NCI-H2107 (cell line): ENCODE data around the gene ALK.

Source experiments
- DNase-seq: peaks from one replicate; lab custom pipeline; 2025; lab: John Stamatoyannopoulos, UW

ALK gene

DNA sequence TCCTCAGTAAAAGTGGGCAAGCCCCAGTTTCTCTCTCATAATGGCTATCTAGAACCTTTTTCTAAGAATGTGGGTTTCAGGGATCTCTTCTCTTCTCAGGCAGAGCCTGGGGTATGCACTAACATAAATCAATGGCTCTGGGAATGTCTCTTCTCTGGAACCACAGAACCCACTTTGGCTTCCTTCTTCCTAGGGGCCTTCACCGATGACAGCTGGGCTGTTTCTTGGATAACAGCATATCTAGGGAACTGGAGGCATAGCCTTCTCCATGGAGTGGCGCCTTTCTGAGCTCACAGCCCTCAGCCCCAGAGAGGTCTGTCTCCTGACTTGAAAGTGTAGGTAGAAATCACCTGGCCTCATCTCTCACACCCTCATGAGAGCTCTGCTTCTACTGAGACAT, 558.3 kb downstream of the ALK start:
- DNase-seq = no peak

DNA sequence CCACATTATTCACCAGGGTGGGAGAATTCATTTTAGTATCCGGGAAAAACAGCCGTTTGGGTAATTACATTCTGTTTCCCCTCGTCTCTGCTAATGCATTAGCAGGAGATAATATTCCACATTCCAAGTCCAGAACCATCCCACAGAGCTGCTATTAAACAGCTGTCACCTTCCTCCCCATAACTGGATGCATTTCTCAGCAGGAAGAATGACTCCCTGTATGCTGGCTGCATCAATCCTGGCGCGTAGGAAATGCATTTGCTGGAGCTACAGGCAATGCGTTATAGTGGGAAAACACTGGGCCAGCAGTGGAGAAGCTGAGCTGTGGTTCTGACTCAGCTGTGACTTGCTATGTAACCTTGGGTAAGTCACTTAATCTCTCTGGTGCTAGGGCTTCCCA, 560.2 kb downstream of the ALK start:
- DNase-seq = no peak

GRCh38 chr2:29360016-29360784, 561.2 kb downstream of the ALK start:
- no peak for DNase-seq

DNA sequence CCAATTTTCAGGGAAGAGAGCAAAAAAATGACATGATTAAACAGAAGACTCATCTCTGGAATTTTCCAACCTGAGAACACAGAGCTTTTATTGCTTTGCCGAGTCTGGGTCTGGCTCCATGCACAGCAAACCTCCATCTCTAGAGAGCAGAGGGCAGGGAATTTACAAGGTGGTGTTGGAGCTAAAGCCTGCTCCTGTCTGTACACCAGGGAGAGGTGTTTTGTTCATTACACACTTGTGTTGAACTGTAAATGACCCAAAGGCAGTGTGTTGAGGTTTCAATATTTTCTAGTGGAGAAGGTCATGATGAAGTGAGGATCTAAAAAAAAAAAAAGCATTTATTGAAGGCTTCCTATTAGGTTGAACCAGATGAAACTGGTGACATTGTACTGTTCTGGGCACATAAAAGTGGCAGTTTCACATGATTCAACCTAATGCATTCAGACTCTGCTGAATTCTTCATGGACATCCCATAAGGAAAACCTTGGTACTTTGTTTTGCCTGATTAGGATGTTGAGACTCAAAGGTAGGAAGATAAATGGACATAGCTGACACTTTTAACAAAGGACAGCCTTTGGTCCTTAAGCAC, 567.9 kb downstream of the ALK start:
- no peak for DNase-seq

GRCh38 chr2:29351916-29352591, 569.3 kb downstream of the ALK start:
- DNase-seq = no peak

GRCh38 chr2:29351248-29351647, 570.1 kb downstream of the ALK start:
- no peak for DNase-seq

- DNase-seq = no peak
Measured at GRCh38 chr2:29349316-29350030, 571.9 kb downstream of the ALK start.

DNA sequence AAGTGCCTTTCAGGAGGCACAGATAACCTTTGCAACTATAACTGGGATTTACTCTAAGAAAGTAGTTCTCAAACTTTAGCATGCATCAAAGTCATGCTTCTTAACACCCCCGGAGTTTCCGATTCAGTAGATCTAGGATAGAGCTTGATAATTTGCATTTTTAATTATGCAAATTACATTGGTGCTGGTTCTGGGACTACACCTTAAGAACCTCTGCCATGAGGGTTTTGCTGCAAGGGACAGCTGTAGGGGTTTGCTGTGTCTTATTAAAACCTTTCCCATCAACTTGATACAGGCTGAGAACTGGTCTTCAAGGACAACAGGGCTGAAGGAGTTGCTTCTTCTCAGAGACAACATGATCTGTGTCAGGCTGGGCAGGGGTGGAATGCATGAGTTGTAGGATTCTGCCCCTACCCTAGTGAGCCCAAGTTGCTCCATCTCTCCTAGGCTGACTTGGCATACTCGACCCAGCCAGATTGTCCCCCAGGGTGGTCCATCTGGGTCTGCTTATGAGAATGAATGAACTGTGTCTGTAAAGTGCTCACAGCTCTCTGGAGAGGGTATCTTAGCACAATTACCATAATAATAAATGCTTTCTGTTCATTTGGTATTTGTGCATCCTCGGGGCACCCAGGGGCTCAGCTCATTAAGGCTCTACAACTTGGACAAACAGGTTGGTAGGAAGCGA, 573.5 kb downstream of the ALK start:
- no peak for DNase-seq

DNA sequence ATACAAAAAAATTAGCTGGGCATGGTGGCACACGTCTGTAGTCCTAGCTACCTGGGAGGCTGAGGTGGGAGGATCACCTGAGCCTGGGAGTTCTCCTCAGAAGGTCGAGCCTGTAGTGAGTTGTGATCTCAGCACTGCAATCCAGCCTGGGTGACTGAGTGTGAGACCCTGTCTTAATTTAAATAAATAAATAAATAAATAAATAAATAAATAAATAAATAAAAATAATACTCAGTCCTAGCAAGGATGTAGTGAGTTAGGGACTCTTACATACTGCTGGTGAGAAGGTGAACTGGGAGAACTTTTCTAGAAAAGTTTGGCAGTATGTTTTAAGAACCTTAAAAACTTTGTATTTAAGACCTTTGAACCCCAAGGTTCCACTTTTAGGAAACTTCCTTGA, 576.1 kb downstream of the ALK start:
- no peak for DNase-seq

- DNase-seq = no peak
Measured at GRCh38 chr2:29343830-29344229, 577.6 kb downstream of the ALK start.

DNA sequence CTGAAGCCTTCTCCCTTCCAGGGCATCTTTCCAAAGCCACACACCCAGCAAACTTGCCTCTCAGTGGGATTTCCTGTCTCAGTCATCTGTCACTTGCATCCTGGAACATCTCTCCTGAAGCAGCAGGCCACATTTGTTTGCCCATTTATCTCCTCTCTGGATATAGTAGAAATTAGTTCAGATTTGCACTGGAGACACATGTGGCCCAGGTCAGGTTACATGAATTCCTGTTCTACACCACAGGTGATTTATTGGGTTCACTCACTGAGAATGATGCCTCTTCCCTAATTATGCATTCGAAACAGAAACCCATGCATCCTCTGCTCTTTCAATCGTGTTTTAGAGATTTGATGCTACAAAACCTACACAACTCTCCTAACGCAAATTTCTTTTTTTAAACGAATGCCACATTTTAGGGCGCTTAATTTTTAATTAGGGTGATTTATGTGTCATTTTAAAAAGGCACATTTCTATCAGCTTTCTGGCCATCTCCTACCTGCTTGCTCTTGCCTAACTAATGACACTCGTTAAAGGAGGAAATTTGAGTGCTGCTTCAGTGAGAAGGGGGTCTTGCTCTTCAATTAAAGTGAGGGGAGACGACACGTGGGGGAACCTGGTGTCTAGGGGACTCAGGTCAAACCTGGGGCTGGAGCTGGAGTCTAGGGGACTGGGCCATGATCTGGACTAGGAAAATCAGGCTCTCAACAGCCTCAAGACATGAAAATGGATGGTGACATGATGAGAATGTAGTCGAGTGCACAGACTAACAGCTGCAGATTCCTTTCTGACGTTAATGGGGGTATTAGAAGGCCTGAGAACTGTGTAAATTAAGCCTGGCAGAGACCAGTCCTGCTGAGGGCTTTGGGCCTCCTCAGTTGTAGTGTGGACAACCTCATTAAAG, 584.8 kb downstream of the ALK start:
- DNase-seq = no peak

DNA sequence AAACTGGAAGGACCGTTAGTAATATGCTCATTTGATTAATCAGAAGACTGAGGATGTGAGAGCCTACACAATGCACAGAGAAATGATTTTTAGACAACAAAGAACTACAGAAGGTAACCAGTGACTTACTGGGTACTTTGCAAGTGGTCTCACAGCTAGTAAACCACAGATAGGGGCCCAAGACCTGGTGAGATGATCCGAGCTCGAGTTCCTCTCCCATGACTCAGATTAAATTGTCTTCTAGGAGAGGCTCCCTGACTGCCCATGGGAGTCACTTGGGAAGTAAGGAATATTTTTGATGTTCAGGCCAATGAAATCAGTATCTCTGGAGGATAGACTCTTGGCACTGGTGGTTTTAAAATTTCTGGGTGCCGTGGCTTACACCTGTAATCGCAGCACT, 586.0 kb downstream of the ALK start:
- DNase-seq = no peak

GRCh38 chr2:29334706-29335105, 586.7 kb downstream of the ALK start:
- DNase-seq = no peak

GRCh38 chr2:29332540-29332939, 588.8 kb downstream of the ALK start:
- no peak for DNase-seq

DNA sequence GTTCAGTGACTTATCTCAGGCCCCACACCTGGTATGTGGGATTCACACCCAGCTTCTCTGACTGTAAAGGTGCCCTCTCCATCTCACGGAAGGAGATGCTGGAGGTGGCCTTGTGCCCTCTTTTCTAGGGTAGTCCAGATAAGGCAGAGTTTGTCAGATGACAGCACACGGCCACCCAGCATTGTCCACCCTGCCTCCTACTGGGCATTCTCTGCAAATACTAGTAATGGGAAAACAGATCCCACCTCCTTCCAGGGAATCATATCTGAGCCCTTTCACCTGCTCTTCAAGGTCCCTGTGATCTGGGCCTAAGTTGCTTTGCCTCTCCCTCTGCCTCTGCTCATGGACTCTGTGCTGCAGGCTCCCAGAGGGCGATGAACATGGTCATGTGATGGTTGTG, 591.5 kb downstream of the ALK start:
- DNase-seq = no peak

GRCh38 chr2:29326926-29327325, 594.5 kb downstream of the ALK start:
- no peak for DNase-seq

DNA sequence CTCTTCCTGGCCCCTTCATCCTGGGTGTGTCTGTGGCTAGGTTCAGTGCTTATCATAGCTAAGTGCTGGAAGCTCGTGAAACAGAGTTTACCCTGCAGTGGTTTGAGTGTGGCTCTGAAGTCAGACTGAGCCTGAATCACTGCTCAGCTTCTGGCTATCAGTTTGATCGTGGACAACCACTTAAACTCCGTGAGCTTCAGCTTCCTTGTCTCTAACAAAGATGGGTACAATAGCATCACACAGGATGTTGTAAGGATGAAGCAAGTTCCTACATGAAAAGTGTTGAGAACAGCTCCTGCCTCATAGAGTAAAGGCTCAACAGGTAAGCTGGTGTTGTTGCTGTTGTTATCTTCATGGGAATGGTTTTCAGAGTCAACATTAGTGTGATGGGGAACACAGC, 595.8 kb downstream of the ALK start:
- DNase-seq = no peak

DNA sequence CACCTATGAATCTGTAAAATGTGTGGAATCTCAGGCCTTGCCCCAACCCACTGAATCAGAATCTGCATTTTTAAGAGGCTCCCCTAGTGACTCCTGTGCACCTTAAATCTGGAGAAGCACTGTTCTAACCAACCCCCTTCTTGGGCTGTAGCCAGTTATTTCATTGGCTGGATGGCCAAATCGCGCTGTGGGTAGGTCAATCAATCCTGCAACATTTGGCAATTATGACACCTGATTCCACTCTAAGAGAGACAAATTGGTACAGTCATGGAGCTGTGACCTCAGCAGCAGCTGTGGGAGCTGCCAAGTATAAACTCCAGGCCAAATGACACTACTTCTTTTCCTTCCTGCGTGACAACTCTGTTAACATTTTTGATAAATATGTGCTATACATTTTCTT, 597.4 kb downstream of the ALK start:
- DNase-seq = no peak

- no peak for DNase-seq
Measured at GRCh38 chr2:29323301-29323700, 598.1 kb downstream of the ALK start.

GRCh38 chr2:29322011-29322410, 599.4 kb downstream of the ALK start:
- DNase-seq = no peak

GRCh38 chr2:29317801-29318485, 603.4 kb downstream of the ALK start:
- no peak for DNase-seq
